ENCODE results near the gene IMPACT.

DNA sequence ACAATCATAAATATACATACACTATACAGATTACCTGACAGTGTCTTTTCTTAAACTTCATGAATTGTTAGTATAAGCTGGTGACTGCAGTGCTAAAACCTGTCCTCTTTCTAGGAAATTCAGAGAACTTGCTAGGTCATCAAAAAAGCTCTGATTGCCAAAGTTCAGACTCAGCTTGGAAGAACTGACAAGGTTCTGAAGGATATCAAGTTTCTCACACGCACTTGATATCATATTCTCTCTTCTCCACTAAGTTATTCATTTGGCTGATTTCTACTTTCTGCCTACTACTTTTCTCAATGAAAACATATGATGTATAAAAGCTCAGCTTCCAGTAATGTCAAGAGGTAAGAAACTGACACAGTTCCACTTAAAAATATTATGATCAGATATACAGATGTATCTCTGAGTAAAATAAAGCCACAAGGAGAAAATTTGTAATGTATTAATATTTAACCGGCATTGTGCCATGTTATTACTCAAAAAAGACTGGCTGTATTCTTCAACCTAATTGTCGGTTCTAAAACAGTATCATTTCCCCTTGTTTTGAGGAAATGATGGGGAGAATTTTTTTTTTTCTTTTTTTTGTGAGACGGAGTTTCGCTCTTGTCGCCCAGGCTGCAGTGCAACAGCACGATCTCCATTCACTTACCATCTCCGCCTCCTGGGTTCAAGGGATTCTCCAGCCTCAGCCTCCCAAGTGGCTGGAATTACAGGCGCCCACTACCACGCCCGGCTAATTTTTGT is 31.2 kb upstream of the IMPACT start:
- TF ChIP-seq, protein P1, sequence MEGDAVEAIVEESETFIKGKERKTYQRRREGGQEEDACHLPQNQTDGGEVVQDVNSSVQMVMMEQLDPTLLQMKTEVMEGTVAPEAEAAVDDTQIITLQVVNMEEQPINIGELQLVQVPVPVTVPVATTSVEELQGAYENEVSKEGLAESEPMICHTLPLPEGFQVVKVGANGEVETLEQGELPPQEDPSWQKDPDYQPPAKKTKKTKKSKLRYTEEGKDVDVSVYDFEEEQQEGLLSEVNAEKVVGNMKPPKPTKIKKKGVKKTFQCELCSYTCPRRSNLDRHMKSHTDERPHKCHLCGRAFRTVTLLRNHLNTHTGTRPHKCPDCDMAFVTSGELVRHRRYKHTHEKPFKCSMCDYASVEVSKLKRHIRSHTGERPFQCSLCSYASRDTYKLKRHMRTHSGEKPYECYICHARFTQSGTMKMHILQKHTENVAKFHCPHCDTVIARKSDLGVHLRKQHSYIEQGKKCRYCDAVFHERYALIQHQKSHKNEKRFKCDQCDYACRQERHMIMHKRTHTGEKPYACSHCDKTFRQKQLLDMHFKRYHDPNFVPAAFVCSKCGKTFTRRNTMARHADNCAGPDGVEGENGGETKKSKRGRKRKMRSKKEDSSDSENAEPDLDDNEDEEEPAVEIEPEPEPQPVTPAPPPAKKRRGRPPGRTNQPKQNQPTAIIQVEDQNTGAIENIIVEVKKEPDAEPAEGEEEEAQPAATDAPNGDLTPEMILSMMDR (IDR thresholded peaks at IDR 0.05): no peak
- TF ChIP-seq POLR2AphosphoS5 (IDR thresholded peaks at IDR 0.05; ENCODE audit: low read depth, low read length): no peak

All from Panc1 (cell line).